Muscle layer of duodenum (tissue), 2 donors: ENCODE measurements around the gene VWA3B.
"Not testable (repeated sequence)": the region's sequence is repeated elsewhere in the genome, so short reads cannot be mapped to it uniquely, and the experiment has no call there.

Experiments used
- H3K27ac ChIP-seq: one replicate; pipeline ENCODE4 v1.7.0; 2013; ENCODE audit warnings: mild to moderate bottlenecking, low read length
- H3K27me3 ChIP-seq: one replicate; pipeline ENCODE4 v1.7.0; 2013; ENCODE audit warnings: low read depth, mild to moderate bottlenecking, control low read depth, low read length
- H3K36me3 ChIP-seq, 2 donors: one replicate each; pipeline ENCODE4 v1.7.0; 2013; ENCODE audit warnings: low read length in 2 of 2, control low read depth in 1 of 2, mild to moderate bottlenecking in 1 of 2; ENCODE audit not compliant: insufficient read depth in 2 of 2, control insufficient read depth in 1 of 2
- H3K4me1 ChIP-seq, 2 donors: one replicate each; pipeline ENCODE4 v1.7.0; 2013; ENCODE audit warnings: low read length in 2 of 2, mild to moderate bottlenecking in 2 of 2, control low read depth in 1 of 2, moderate library complexity in 1 of 2; ENCODE audit not compliant: insufficient read depth in 2 of 2, control insufficient read depth in 1 of 2
- H3K4me3 ChIP-seq, 2 donors: one replicate each; pipeline ENCODE4 v1.7.0; 2013; ENCODE audit warnings: low read length in 2 of 2, low read depth in 1 of 2, mild to moderate bottlenecking in 1 of 2
- H3K9me3 ChIP-seq, 2 donors: one replicate each; pipeline ENCODE4 v1.7.0; 2013; ENCODE audit warnings: low read length in 2 of 2, control low read depth in 1 of 2, mild to moderate bottlenecking in 1 of 2; ENCODE audit not compliant: control insufficient read depth in 1 of 2
- donor health status: healthy.

The VWA3B gene

DNA sequence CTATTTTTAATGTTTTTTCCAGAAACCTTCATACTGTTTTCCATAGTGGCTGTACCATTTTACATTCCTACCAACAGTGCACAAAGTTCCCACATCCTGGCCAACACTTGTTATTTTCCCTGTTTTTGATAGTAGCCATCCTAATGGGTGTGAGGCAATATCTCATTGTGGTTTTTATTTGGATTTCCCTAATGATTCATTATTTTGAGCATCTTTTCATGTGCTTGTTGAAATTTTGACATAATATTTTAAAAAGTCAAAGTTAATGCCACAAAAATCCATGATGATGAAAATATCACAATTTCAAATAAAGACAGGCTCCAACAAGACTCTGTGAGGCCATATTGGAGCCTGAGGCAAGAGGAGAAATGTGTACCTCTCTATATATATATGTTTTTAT is 50.2 kb downstream of the VWA3B start:
- H3K4me1 ChIP-seq, result no peaks in the 10 kb centered on the region
- no peaks in the 10 kb centered on the region for H3K36me3 ChIP-seq
- no peak overlapping the region for H3K27ac ChIP-seq
- no peaks in the 10 kb centered on the region for H3K9me3 ChIP-seq
- no peaks in the 10 kb centered on the region for H3K27me3 ChIP-seq
- no peak overlapping the region for H3K4me3 ChIP-seq

DNA sequence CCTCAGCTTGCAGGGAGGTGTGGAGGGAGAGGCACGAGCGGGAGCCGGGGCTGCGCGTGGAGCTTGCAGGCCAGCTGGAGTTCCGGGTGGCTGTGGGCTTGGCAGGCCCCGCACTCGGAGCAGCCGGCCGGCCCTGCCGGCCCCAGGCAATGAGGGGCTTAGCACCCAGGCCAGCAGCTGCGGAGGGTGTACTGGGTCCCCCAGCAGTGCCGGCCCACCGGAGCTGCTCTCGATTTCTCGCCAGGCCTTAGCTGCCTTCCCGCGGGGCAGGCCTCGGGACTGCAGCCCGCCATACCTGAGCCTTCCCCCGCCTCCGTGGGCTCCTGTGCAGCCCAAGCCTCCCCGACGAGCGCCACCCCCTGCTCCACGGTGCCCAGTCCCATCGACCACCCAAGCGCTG is 52.0 kb downstream of the VWA3B start:
- H3K4me3 ChIP-seq, H3K36me3 ChIP-seq, H3K27me3 ChIP-seq, H3K9me3 ChIP-seq, H3K27ac ChIP-seq, H3K4me1 ChIP-seq: not testable (repeated sequence)

DNA sequence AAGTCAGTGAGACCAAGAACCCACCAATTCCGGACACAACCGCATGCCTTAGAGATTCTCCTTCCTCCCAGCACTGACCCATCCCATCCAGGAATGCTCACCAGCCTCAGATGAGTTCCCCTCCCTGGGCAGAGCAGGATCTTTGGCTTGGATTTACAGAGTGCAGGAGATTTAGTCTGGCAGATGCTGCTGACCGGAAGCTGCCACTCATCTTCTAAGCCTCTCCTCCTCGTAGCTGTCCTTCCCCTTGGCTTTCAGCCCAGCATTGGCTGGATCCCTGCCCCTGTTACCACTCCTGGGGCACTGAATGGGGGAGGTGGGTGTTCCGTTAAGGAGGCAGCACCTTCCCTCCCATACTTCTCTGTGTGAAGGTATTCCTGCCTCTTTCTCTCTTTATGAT is 53.2 kb downstream of the VWA3B start:
- H3K4me1 ChIP-seq, result no peaks in the 10 kb centered on the region
- no peaks in the 10 kb centered on the region for H3K27me3 ChIP-seq
- no peaks in the 10 kb centered on the region for H3K36me3 ChIP-seq
- H3K4me3 ChIP-seq, result no peak overlapping the region
- H3K9me3 ChIP-seq, result no peaks in the 10 kb centered on the region
- H3K27ac ChIP-seq, result no peak overlapping the region

DNA sequence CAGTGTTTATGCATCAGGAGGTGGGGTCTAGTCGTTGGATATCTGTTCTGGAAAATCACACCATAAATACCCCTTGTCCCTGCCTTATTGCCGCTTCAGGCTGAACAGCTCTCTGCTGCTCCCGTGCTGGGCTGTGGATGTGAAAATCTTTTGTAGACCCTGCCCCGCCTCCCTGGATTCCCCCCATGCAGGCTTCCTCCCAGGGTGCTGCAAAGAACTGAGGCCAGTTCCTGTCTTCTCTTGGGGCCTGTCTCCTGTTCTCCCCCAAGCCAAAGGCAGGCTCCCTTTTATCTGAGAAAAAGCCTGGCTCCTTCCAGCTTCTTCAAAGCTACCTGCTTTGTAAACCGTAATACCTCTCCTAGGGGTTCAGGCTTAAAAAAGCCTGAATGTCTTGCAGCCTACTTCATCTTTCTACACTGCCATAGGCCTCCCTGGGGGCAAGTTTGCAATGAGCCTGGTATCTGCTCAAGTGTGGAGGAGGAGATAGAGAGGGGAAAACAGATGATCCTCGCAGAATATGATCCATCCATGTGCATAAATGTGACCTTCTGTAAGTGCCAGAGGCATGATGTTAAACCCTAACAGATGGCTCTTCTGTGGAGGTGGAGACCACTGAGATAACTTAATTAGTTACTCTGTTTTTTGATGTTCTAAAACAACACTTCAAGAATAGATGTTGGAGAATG is 55.3 kb downstream of the VWA3B start:
- Histone ChIP-seq H3K36me3 (no peaks in the 10 kb centered on the region), H3K27me3 (no peaks in the 10 kb centered on the region), H3K4me3 (no peak overlapping the region), H3K27ac (no peak overlapping the region), H3K9me3 (no peaks in the 10 kb centered on the region), H3K4me1 (no peaks in the 10 kb centered on the region)

GRCh38 chr2:98145070-98145469 is 58.1 kb downstream of the VWA3B start:
- no peak overlapping the region for H3K27ac ChIP-seq
- no peaks in the 10 kb centered on the region for H3K36me3 ChIP-seq
- peaks cover 0 to 5% of the 10 kb centered on the region in 2 donors for H3K4me1 ChIP-seq
- H3K9me3 ChIP-seq, result no peaks in the 10 kb centered on the region
- no peaks in the 10 kb centered on the region for H3K27me3 ChIP-seq
- no peak overlapping the region for H3K4me3 ChIP-seq

DNA sequence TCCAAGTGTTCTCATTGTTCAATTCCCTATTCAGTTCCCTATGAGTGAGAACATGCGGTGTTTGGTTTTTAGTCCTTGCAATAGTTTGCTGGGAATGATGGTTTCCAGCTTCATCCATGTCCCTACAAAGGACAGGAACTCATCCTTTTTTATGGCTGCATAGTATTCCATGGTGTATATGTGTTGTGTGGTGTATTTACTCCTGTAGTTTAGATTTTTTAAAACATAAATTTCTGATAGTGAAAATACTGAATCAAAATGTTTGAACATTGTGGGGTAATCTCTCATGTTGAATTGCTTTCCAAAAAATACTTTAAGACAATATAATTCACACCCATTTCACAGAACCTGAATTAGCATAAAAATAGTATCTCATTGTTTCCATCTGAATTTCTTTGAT is 60.9 kb downstream of the VWA3B start:
- not testable (repeated sequence) for H3K27ac ChIP-seq, H3K9me3 ChIP-seq, H3K27me3 ChIP-seq, H3K4me3 ChIP-seq, H3K4me1 ChIP-seq, H3K36me3 ChIP-seq

DNA sequence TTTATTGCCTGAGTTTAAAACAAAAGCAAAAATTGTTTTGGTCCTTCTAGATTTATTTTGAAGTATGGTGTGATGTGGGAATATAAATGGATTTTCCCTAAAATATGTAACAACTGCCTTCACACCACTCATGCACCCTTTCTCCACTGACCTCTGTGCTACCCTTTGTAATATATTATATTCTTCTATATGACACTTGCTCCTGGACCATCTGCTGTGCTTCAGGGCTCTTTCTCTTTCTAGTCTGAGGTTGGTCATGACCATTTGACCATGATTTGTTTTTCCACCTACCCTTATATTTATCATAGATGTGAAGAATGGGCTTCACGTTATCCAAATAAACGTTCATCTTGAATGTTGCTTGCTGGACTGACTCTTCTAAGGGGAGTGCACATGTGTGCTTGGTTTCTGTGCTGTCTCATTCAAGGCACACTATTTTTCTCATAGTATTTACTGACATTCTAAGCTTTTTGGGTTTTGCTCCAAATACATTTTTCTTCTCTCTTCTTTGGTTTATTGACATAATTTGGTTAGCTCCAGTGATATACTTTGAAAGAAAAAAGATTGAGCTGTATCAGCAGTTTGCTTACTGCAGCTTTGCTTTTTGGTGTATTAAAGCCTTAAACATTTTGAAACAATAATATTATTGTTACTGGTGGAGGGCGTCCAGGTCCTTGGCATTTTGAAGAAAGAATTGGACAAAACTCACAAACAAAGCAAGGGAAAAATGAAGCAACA is 61.8 kb downstream of the VWA3B start:
- Histone ChIP-seq H3K4me3 (peak overlapping the region; percentile 32 to 34), H3K9me3 (no peaks in the 10 kb centered on the region), H3K36me3 (no peaks in the 10 kb centered on the region), H3K4me1 (peaks cover 0 to 5% of the 10 kb centered on the region in 2 donors), H3K27me3 (no peaks in the 10 kb centered on the region), H3K27ac (no peak overlapping the region)

- H3K4me1 ChIP-seq, result peaks cover 0 to 5% of the 10 kb centered on the region in 2 donors
- peak overlapping the region; percentile 32 to 34 for H3K4me3 ChIP-seq
- no peaks in the 10 kb centered on the region for H3K36me3 ChIP-seq
- H3K9me3 ChIP-seq, result no peaks in the 10 kb centered on the region
- H3K27ac ChIP-seq, result no peak overlapping the region
- H3K27me3 ChIP-seq, result no peaks in the 10 kb centered on the region
Measured at GRCh38 chr2:98149333-98149697, 62.3 kb downstream of the VWA3B start.

- H3K9me3 ChIP-seq, result no peaks in the 10 kb centered on the region
- H3K27me3 ChIP-seq, result no peaks in the 10 kb centered on the region
- peaks cover 0 to 4% of the 10 kb centered on the region in 2 donors for H3K4me1 ChIP-seq
- no peaks in the 10 kb centered on the region for H3K36me3 ChIP-seq
- no peak overlapping the region for H3K4me3 ChIP-seq
- no peak overlapping the region for H3K27ac ChIP-seq
Measured at GRCh38 chr2:98153481-98153880, 66.5 kb downstream of the VWA3B start.

DNA sequence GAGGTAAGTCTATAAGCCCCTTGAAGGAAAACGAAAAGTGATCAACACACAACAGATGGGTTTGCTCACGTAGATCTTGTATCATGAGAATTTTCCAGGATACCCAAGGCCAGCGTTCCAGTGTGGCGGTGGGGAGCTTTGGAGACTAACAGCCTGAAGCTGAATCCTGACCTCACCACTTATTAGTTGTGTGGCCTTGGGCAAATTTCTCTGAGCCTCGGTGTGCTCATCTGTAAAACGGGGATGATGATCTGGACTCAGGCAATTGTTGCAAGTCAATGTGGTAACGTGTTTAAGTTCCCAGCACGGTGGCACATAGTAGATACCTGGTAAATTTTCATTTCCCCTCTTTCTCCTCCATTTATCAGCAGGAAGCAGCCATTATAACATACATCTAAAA is 68.3 kb downstream of the VWA3B start:
- Histone ChIP-seq H3K9me3 (no peaks in the 10 kb centered on the region), H3K4me1 (no peaks in the 10 kb centered on the region), H3K36me3 (no peaks in the 10 kb centered on the region), H3K27ac (no peak overlapping the region), H3K4me3 (no peak overlapping the region), H3K27me3 (no peaks in the 10 kb centered on the region)

- H3K27me3 ChIP-seq, result no peaks in the 10 kb centered on the region
- no peak overlapping the region for H3K4me3 ChIP-seq
- no peaks in the 10 kb centered on the region for H3K9me3 ChIP-seq
- H3K4me1 ChIP-seq, result no peaks in the 10 kb centered on the region
- H3K27ac ChIP-seq, result no peak overlapping the region
- H3K36me3 ChIP-seq, result no peaks in the 10 kb centered on the region
Measured at GRCh38 chr2:98155716-98156115, 68.7 kb downstream of the VWA3B start.

DNA sequence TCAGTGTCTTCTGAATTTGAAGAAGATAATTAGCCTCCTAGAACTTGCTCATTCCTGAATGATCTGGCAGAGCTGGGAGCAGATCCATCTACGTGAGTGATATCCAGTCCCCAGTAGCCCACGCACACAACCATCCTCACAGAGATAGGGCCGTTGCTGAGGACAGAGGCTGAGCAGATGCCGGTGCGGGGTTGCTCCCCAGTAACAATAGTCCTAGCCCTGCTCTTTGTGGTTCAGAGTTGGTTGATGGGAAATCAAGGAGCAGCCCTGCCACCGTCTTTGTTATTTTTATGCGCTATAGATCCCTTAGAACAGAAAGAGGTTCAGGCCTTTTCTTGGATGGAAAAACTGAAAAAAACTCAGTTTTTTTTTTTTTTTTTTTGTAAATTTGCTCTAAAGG is 69.3 kb downstream of the VWA3B start:
- Histone ChIP-seq H3K27ac (no peak overlapping the region), H3K4me3 (no peak overlapping the region), H3K9me3 (no peaks in the 10 kb centered on the region), H3K36me3 (no peaks in the 10 kb centered on the region), H3K4me1 (no peaks in the 10 kb centered on the region), H3K27me3 (no peaks in the 10 kb centered on the region)
